Measurements from ENCODE around the gene HDAC4.

HDAC4 gene

GRCh38 chr2:239042046-239042445 lies 358.8 kb downstream of the HDAC4 start:
- Histone ChIP-seq H3F3A (ENCODE audit: insufficient read depth, low read length) (no peaks in the 10 kb centered on the region), H3K9me3 (replicated peaks; ENCODE audit: insufficient read depth, low read length) (no peaks in the 10 kb centered on the region), H3K4me2 (ENCODE audit: low read depth, low read length) (no peak overlapping the region), H3K9me2 (replicated peaks; ENCODE audit: insufficient read depth, low read length) (no peaks in the 10 kb centered on the region), H3K9ac (ENCODE audit: low read length) (no peak overlapping the region), H3K27ac (ENCODE audit: low read length) (no peak overlapping the region), H3K79me2 (ENCODE audit: low read length) (no peaks in the 10 kb centered on the region), H3K4me1 (ENCODE audit: low read length) (no peaks in the 10 kb centered on the region), H4K20me1 (ENCODE audit: insufficient read depth, low read length) (no peaks in the 10 kb centered on the region), H2AFZ (ENCODE audit: low read length) (no peak overlapping the region), H3K36me3 (replicated peaks; ENCODE audit: insufficient read depth, low read length) (no peaks in the 10 kb centered on the region), H3K4me3 (ENCODE audit: low read length) (no peak overlapping the region), H3K27me3 (replicated peaks; ENCODE audit: insufficient read depth, low read length) (no peaks in the 10 kb centered on the region)
- TF ChIP-seq EZH2phosphoT487 (IDR thresholded peaks at IDR 0.05; ENCODE audit: low read length), result no peak
- TF ChIP-seq EZH2 (optimal IDR thresholded peaks at IDR 0.05; ENCODE audit: low read depth, low read length), result no peak
- TF ChIP-seq, protein P1, sequence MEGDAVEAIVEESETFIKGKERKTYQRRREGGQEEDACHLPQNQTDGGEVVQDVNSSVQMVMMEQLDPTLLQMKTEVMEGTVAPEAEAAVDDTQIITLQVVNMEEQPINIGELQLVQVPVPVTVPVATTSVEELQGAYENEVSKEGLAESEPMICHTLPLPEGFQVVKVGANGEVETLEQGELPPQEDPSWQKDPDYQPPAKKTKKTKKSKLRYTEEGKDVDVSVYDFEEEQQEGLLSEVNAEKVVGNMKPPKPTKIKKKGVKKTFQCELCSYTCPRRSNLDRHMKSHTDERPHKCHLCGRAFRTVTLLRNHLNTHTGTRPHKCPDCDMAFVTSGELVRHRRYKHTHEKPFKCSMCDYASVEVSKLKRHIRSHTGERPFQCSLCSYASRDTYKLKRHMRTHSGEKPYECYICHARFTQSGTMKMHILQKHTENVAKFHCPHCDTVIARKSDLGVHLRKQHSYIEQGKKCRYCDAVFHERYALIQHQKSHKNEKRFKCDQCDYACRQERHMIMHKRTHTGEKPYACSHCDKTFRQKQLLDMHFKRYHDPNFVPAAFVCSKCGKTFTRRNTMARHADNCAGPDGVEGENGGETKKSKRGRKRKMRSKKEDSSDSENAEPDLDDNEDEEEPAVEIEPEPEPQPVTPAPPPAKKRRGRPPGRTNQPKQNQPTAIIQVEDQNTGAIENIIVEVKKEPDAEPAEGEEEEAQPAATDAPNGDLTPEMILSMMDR (IDR thresholded peaks at IDR 0.05; ENCODE audit: low read length), result no peak
- DNase-seq, result no peak

- no peaks in the 10 kb centered on the region for H3F3A ChIP-seq (ENCODE audit: insufficient read depth, low read length)
- no peak overlapping the region for H2AFZ ChIP-seq (ENCODE audit: low read length)
- no peak overlapping the region for H3K9ac ChIP-seq (ENCODE audit: low read length)
- H3K36me3 ChIP-seq (replicated peaks; ENCODE audit: insufficient read depth, low read length), result no peaks in the 10 kb centered on the region
- TF ChIP-seq, protein P1 (IDR thresholded peaks at IDR 0.05; ENCODE audit: low read length), result no peak
- TF ChIP-seq EZH2 (optimal IDR thresholded peaks at IDR 0.05; ENCODE audit: low read depth, low read length), result no peak
- TF ChIP-seq EZH2phosphoT487 (IDR thresholded peaks at IDR 0.05; ENCODE audit: low read length), result no peak
- no peak for DNase-seq
- no peak overlapping the region for H3K4me3 ChIP-seq (ENCODE audit: low read length)
- H3K27ac ChIP-seq (ENCODE audit: low read length), result no peak overlapping the region
- H3K79me2 ChIP-seq (ENCODE audit: low read length), result no peaks in the 10 kb centered on the region
- H3K9me3 ChIP-seq (replicated peaks; ENCODE audit: insufficient read depth, low read length), result no peaks in the 10 kb centered on the region
- no peaks in the 10 kb centered on the region for H3K4me1 ChIP-seq (ENCODE audit: low read length)
- H3K27me3 ChIP-seq (replicated peaks; ENCODE audit: insufficient read depth, low read length), result no peaks in the 10 kb centered on the region
- no peaks in the 10 kb centered on the region for H4K20me1 ChIP-seq (ENCODE audit: insufficient read depth, low read length)
- no peak overlapping the region for H3K4me2 ChIP-seq (ENCODE audit: low read depth, low read length)
- H3K9me2 ChIP-seq (replicated peaks; ENCODE audit: insufficient read depth, low read length), result no peaks in the 10 kb centered on the region
These were observed 359.8 kb downstream of the HDAC4 start for GRCh38 chr2:239041062-239041461.

GRCh38 chr2:239040152-239040761 lies 360.6 kb downstream of the HDAC4 start:
- no peaks in the 10 kb centered on the region for H3K9me3 ChIP-seq (replicated peaks; ENCODE audit: insufficient read depth, low read length)
- no peaks in the 10 kb centered on the region for H3K79me2 ChIP-seq (ENCODE audit: low read length)
- TF ChIP-seq EZH2 (optimal IDR thresholded peaks at IDR 0.05; ENCODE audit: low read depth, low read length) (no peak), EZH2phosphoT487 (IDR thresholded peaks at IDR 0.05; ENCODE audit: low read length) (no peak)
- TF ChIP-seq, protein P1 (IDR thresholded peaks at IDR 0.05; ENCODE audit: low read length), result no peak
- no peaks in the 10 kb centered on the region for H3K9me2 ChIP-seq (replicated peaks; ENCODE audit: insufficient read depth, low read length)
- no peaks in the 10 kb centered on the region for H3K4me1 ChIP-seq (ENCODE audit: low read length)
- no peaks in the 10 kb centered on the region for H3F3A ChIP-seq (ENCODE audit: insufficient read depth, low read length)
- H3K27ac ChIP-seq (ENCODE audit: low read length), result no peak overlapping the region
- no peaks in the 10 kb centered on the region for H4K20me1 ChIP-seq (ENCODE audit: insufficient read depth, low read length)
- no peaks in the 10 kb centered on the region for H3K27me3 ChIP-seq (replicated peaks; ENCODE audit: insufficient read depth, low read length)
- no peak overlapping the region for H2AFZ ChIP-seq (ENCODE audit: low read length)
- DNase-seq, result no peak
- no peaks in the 10 kb centered on the region for H3K36me3 ChIP-seq (replicated peaks; ENCODE audit: insufficient read depth, low read length)
- no peak overlapping the region for H3K4me3 ChIP-seq (ENCODE audit: low read length)
- H3K4me2 ChIP-seq (ENCODE audit: low read depth, low read length), result no peak overlapping the region
- no peak overlapping the region for H3K9ac ChIP-seq (ENCODE audit: low read length)
